HG02938 (cell line): Measurements from ENCODE around the gene DGCR2.
A peak's percentile ranks its signal among the peaks of the same experiment; 100 is the strongest.

Source experiments
- ATAC-seq: cut with Tn5 transposase; IDR thresholded peaks from one replicate; pipeline ENCODE4 v1.9.1; 2021; ENCODE audit warnings: mild to moderate bottlenecking, moderate library complexity; ENCODE audit not compliant: unreplicated experiment

The DGCR2 gene

GRCh38 chr22:19109198-19110063 is 12.8 kb downstream of the DGCR2 start:
- ATAC-seq = peak; percentile 94

GRCh38 chr22:19108807-19109197 is 13.4 kb downstream of the DGCR2 start:
- no peak for ATAC-seq

- no peak for ATAC-seq
Observed at GRCh38 chr22:19107730-19108074, 14.5 kb downstream of the DGCR2 start.

- ATAC-seq = no peak
Observed at GRCh38 chr22:19106886-19107729, 15.1 kb downstream of the DGCR2 start.

GRCh38 chr22:19105867-19106802 is 16.1 kb downstream of the DGCR2 start:
- no peak for ATAC-seq

GRCh38 chr22:19105456-19105855 is 16.8 kb downstream of the DGCR2 start:
- ATAC-seq = no peak

GRCh38 chr22:19103880-19104821 is 18.1 kb downstream of the DGCR2 start:
- ATAC-seq = no peak

- no peak for ATAC-seq
Observed at GRCh38 chr22:19098157-19098556, 24.1 kb downstream of the DGCR2 start.

GRCh38 chr22:19097518-19097917 is 24.7 kb downstream of the DGCR2 start:
- no peak for ATAC-seq

GRCh38 chr22:19096555-19096954 is 25.7 kb downstream of the DGCR2 start:
- ATAC-seq = no peak

- ATAC-seq = no peak
Observed at GRCh38 chr22:19094393-19094997, 27.7 kb downstream of the DGCR2 start.

- no peak for ATAC-seq
Observed at GRCh38 chr22:19092725-19093124, 29.5 kb downstream of the DGCR2 start.

- ATAC-seq = no peak
Observed at GRCh38 chr22:19090586-19091127, 31.6 kb downstream of the DGCR2 start.

GRCh38 chr22:19090183-19090582 is 32.0 kb downstream of the DGCR2 start:
- no peak for ATAC-seq

- no peak for ATAC-seq
Observed at GRCh38 chr22:19088866-19089595, 33.2 kb downstream of the DGCR2 start.

GRCh38 chr22:19086896-19087295 is 35.3 kb downstream of the DGCR2 start:
- ATAC-seq = no peak

- ATAC-seq = no peak
Observed at GRCh38 chr22:19086417-19086816, 35.8 kb downstream of the DGCR2 start.

- ATAC-seq = no peak
Observed at GRCh38 chr22:19085233-19085718, 36.9 kb downstream of the DGCR2 start.
